H1 (cell line): ENCODE measurements around the gene ALLC. TPM values are rescaled to one million over a fixed set of nuclear protein-coding genes. Genes with fewer than 3 reads are reported as not detected.
A peak's percentile ranks its signal among the peaks of the same experiment; 100 is the strongest.

ENCODE experiments used
- CTCF ChIA-PET: fragments of 300-600 bp; sonication (Branson Sonifier 250); formaldehyde crosslinking; loops from one replicate; lab custom pipeline; 2021; ENCODE audit not compliant: partially characterized antibody; lab: Charles Lee
- POLR2A ChIA-PET: fragments of 300-600 bp; sonication (Branson Sonifier 250); formaldehyde crosslinking; loops from one replicate; lab custom pipeline; 2021; ENCODE audit warnings: inconsistent platforms; ENCODE audit not compliant: partially characterized antibody; lab: Charles Lee
- DNase-seq, 2 experiments: peaks; one replicate each; pipeline versions ENCODE4 v3.0.0 to v3.0.0-alpha.2; 2010 to 2022; ENCODE audit warnings: low spot score in 2 of 2, low read depth in 1 of 2, mixed read lengths in 1 of 2
- FAIRE-seq: peaks from 2 replicates; lab custom pipeline; 2011; peaks lifted over from hg19 to GRCh38; lab: Jason Lieb, UNC
- H2AFZ ChIP-seq: 2 replicates; pipeline ENCODE4 v1.8.1; 2012; ENCODE audit warnings: low read length, inconsistent platforms
- H2AK5ac ChIP-seq: 2 replicates; pipeline ENCODE4 v1.6.1; 2013; ENCODE audit warnings: low read depth, low read length
- H2BK120ac ChIP-seq: replicated peaks from 2 replicates; pipeline ENCODE3; 2013; ENCODE audit warnings: low read depth, low read length, inconsistent platforms
- H2BK12ac ChIP-seq: 2 replicates; pipeline ENCODE4 v1.6.1; 2013; ENCODE audit warnings: low read depth, low read length
- H2BK15ac ChIP-seq: 2 replicates; pipeline ENCODE4 v1.6.1; 2013; ENCODE audit warnings: low read length
- H2BK20ac ChIP-seq: 2 replicates; pipeline ENCODE4 v1.6.1; 2013; ENCODE audit warnings: low read length
- H2BK5ac ChIP-seq: 2 replicates; pipeline ENCODE4 v1.6.1; 2013; ENCODE audit warnings: low read depth, low read length
- H3K14ac ChIP-seq: 2 replicates; pipeline ENCODE4 v1.6.1; 2013; ENCODE audit warnings: inconsistent platforms; ENCODE audit not compliant: insufficient read length
- H3K18ac ChIP-seq: 2 replicates; pipeline ENCODE4 v1.6.1; 2013; ENCODE audit warnings: low read length; ENCODE audit errors: extremely low read depth
- H3K23ac ChIP-seq: 2 replicates; pipeline ENCODE4 v1.6.1; 2013; ENCODE audit warnings: inconsistent platforms; ENCODE audit not compliant: insufficient read length
- H3K23me2 ChIP-seq: 2 replicates; pipeline ENCODE4 v1.6.1; 2013; ENCODE audit warnings: low read depth, low read length
- H3K27ac ChIP-seq: 2 replicates; pipeline ENCODE4 v1.6.1; 2011; ENCODE audit warnings: low read depth, low read length, inconsistent platforms
- H3K27me3 ChIP-seq, 4 experiments: replicated peaks in 1 of 4; 1 replicate in 1 of 4; 2 replicates in 3 of 4; pipeline versions ENCODE4 v1.6.1 to v1.8.1; 2011 to 2013; ENCODE audit warnings: low read length in 3 of 4, mild to moderate bottlenecking in 3 of 4, inconsistent platforms in 2 of 4, mixed read lengths in 2 of 4, moderate library complexity in 1 of 4; ENCODE audit not compliant: control insufficient read depth in 3 of 4, insufficient read depth in 3 of 4; ENCODE audit errors: extremely low read depth in 1 of 4
- H3K36me3 ChIP-seq, 4 experiments: 2 replicates each; pipeline versions ENCODE4 v1.6.1 to v1.8.1; 2011 to 2013; ENCODE audit warnings: mild to moderate bottlenecking in 4 of 4, low read length in 3 of 4, moderate library complexity in 2 of 4, control low read depth in 1 of 4, inconsistent platforms in 1 of 4; ENCODE audit not compliant: insufficient read depth in 4 of 4, control insufficient read depth in 2 of 4
- H3K4ac ChIP-seq: replicated peaks from 2 replicates; pipeline ENCODE3; 2013; ENCODE audit warnings: low read length, low read depth, mixed read lengths, inconsistent platforms; ENCODE audit not compliant: insufficient read length
- H3K4me1 ChIP-seq, 4 experiments: replicated peaks in 1 of 4; 1 replicate in 1 of 4; 2 replicates in 3 of 4; pipeline versions ENCODE4 v1.6.1 to v1.8.1; 2011 to 2013; ENCODE audit warnings: low read length in 3 of 4, inconsistent platforms in 2 of 4, mixed read lengths in 1 of 4; ENCODE audit not compliant: insufficient read depth in 4 of 4, control insufficient read depth in 3 of 4
- H3K4me2 ChIP-seq, 2 experiments: 2 replicates each; pipeline versions ENCODE4 v1.6.1 to v1.8.1; 2011 to 2013; ENCODE audit warnings: low read depth in 2 of 2, low read length in 2 of 2, control low read depth in 1 of 2, inconsistent platforms in 1 of 2, mild to moderate bottlenecking in 1 of 2; ENCODE audit not compliant: insufficient read depth in 1 of 2
- H3K4me3 ChIP-seq, 4 experiments: fragments of 200-600, 300-600 bp in 1 of 4; sonication (generic), shearing (Covaris generic), sonication (Bioruptor Twin) in 1 of 4; 2 replicates each; pipeline versions ENCODE4 v1.5.1 to v1.8.1; 2011 to 2016; ENCODE audit warnings: low read length in 4 of 4, low read depth in 3 of 4, control low read depth in 2 of 4, inconsistent platforms in 2 of 4, mild to moderate bottlenecking in 2 of 4, mixed read lengths in 1 of 4, moderate library complexity in 1 of 4; ENCODE audit not compliant: insufficient read depth in 2 of 4; ENCODE audit errors: extremely low read depth in 1 of 4
- H3K56ac ChIP-seq: replicated peaks from 2 replicates; pipeline ENCODE3; 2013; ENCODE audit warnings: low read depth, mild to moderate bottlenecking, mixed read lengths, low read length, inconsistent platforms; ENCODE audit not compliant: insufficient read length
- H3K79me1 ChIP-seq: 2 replicates; pipeline ENCODE4 v1.6.1; 2013; ENCODE audit warnings: low read depth, low read length, control low read depth
- H3K79me2 ChIP-seq, 2 experiments: 2 replicates each; pipeline versions ENCODE4 v1.6.1 to v1.8.1; 2012 to 2013; ENCODE audit warnings: low read length in 2 of 2, mild to moderate bottlenecking in 2 of 2, inconsistent platforms in 1 of 2; ENCODE audit not compliant: insufficient read depth in 2 of 2, control insufficient read depth in 1 of 2
- H3K9ac ChIP-seq, 4 experiments: replicated peaks in 1 of 4; 1 replicate in 1 of 4; 2 replicates in 3 of 4; pipeline versions ENCODE4 v1.6.1 to v1.8.1; 2011 to 2013; ENCODE audit warnings: low read depth in 3 of 4, low read length in 3 of 4, control low read depth in 2 of 4, mild to moderate bottlenecking in 2 of 4, moderate library complexity in 2 of 4, inconsistent platforms in 1 of 4; ENCODE audit errors: extremely low read depth in 1 of 4
- H3K9me3 ChIP-seq, 2 experiments: 2 replicates each; pipeline versions ENCODE4 v1.6.1 to v1.8.1; 2012 to 2013; ENCODE audit warnings: mild to moderate bottlenecking in 2 of 2, moderate library complexity in 2 of 2, control low read depth in 1 of 2, inconsistent platforms in 1 of 2, low read depth in 1 of 2, low read length in 1 of 2, mixed read lengths in 1 of 2; ENCODE audit not compliant: insufficient read depth in 2 of 2
- H4K20me1 ChIP-seq, 2 experiments: replicated peaks in 1 of 2; 2 replicates each; pipeline versions ENCODE3 to v1.8.1; 2011 to 2013; ENCODE audit warnings: inconsistent platforms in 2 of 2, low read length in 2 of 2, mild to moderate bottlenecking in 1 of 2; ENCODE audit not compliant: insufficient read depth in 2 of 2, control insufficient read depth in 1 of 2
- H4K5ac ChIP-seq: 2 replicates; pipeline ENCODE4 v1.6.1; 2013; ENCODE audit warnings: low read length, low read depth, mixed read lengths, inconsistent platforms; ENCODE audit not compliant: insufficient read length
- H4K8ac ChIP-seq: 2 replicates; pipeline ENCODE4 v1.8.0; 2013; ENCODE audit warnings: mild to moderate bottlenecking, moderate library complexity, low read length, inconsistent platforms; ENCODE audit not compliant: insufficient read depth; ENCODE audit errors: extremely low read depth
- H4K91ac ChIP-seq: replicated peaks from 2 replicates; pipeline ENCODE3; 2013; ENCODE audit warnings: low read length, mixed read lengths, inconsistent platforms; ENCODE audit not compliant: insufficient read length
- BCL11A ChIP-seq, 2 experiments: IDR thresholded peaks; one replicate each; pipeline ENCODE4 v1.6.1; 2011; ENCODE audit warnings: low read depth in 2 of 2, low read length in 2 of 2, mild to moderate bottlenecking in 2 of 2
- E2F6 ChIP-seq: IDR thresholded peaks from 2 replicates; pipeline ENCODE4 v1.6.1; 2012; ENCODE audit warnings: inconsistent platforms
- GTF2F1 ChIP-seq: IDR thresholded peaks from 2 replicates; pipeline ENCODE4 v1.6.1; 2012; ENCODE audit warnings: low read depth, low read length, improper control_type of control experiment, borderline replicate concordance
- MAX ChIP-seq: IDR thresholded peaks from 2 replicates; pipeline ENCODE4 v1.6.1; 2012; ENCODE audit warnings: inconsistent platforms
- NANOG ChIP-seq: IDR thresholded peaks from 2 replicates; pipeline ENCODE4 v1.6.1; 2011; ENCODE audit warnings: low read length, low read depth, mild to moderate bottlenecking, inconsistent platforms; ENCODE audit not compliant: insufficient read depth, poor library complexity, severe bottlenecking
- POLR2A ChIP-seq, 2 experiments: IDR thresholded peaks; 1 replicate in 1 of 2; 2 replicates in 1 of 2; pipeline ENCODE4 v1.6.1; 2011; ENCODE audit warnings: low read depth in 2 of 2, low read length in 2 of 2, mild to moderate bottlenecking in 2 of 2; ENCODE audit errors: control extremely low read depth in 1 of 2
- RBBP5 ChIP-seq: IDR thresholded peaks from 2 replicates; pipeline ENCODE4 v1.7.1; 2012; ENCODE audit warnings: low read depth, mild to moderate bottlenecking, inconsistent platforms, low read length, moderate library complexity, borderline replicate concordance
- RFX5 ChIP-seq: IDR thresholded peaks from 2 replicates; pipeline ENCODE4 v1.6.1; 2011; ENCODE audit warnings: low read depth, low read length, improper control_type of control experiment, borderline replicate concordance
- SIN3A ChIP-seq, 2 experiments: IDR thresholded peaks in 1 of 2; conservative IDR thresholded peaks in 1 of 2; 2 replicates each; pipeline ENCODE4 v1.6.1; 2011 to 2012; ENCODE audit warnings: low read length in 2 of 2, improper control_type of control experiment in 1 of 2, low read depth in 1 of 2, mild to moderate bottlenecking in 1 of 2
- USF2 ChIP-seq: IDR thresholded peaks from 2 replicates; pipeline ENCODE4 v1.6.1; 2011; ENCODE audit warnings: low read length, improper control_type of control experiment
- whole genome bisulfite sequencing, 2 experiments: shearing (Covaris generic) in 1 of 2; methylation state at CpG; one replicate each; pipeline versions ENCODE4 v1.1.6 to v1.1.7; 2013 to 2015; ENCODE audit warnings: low lambda C conversion rate in 2 of 2, mixed read lengths in 2 of 2, inconsistent platforms in 1 of 2, low coverage in 1 of 2, missing lambda C conversion rate in 1 of 2; ENCODE audit not compliant: insufficient replicate concordance in 2 of 2, insufficient coverage in 1 of 2, insufficient read length in 1 of 2; ENCODE audit errors: extremely low coverage in 1 of 2, missing lambda C conversion rate in 1 of 2; 5-methylcytosine and 5-hydroxymethylcytosine counted together
- polyA plus RNA-seq, 7 experiments: library from polyadenylated mRNA; depleted of rRNA in 3 of 7; stranded (reverse) in 5 of 7; unstranded in 2 of 7; fragments of >200 nt in 5 of 7; fragments of 200-250 nt in 2 of 7; gene quantifications; 1 replicate in 5 of 7; 2 replicates in 1 of 7; 4 replicates in 1 of 7; pipeline versions ENCODE4 v1.2.1 to v1.2.3, GENCODE V29; 2011 to 2013; ENCODE audit warnings: missing spikeins in 2 of 7, mixed read lengths in 2 of 7
- total RNA-seq: library from RNA; stranded (reverse); fragmentation: NEBNext Ultra II Directional; extraction: Animal tissue kit (Norgen Biotek cat#: 25700); gene quantifications from 2 replicates; pipeline ENCODE4 v1.2.1, GENCODE V29; 2021

The ALLC gene
- total and polyA plus RNA-seq, 2 of the 8 experiments (the other 6 are each of a cell fraction or from before 2014, with no cell fraction given): not detected

- H2BK5ac ChIP-seq: no peak overlapping the region
- ChIA-PET POLR2A (interaction anchor here (1.1 to 4.6 kb wide), 4 partner anchors 21 to 121 kb away, joined by 4 to 34 read pairs (median 8); no protein-coding TSS in a partner anchor), CTCF (interaction anchor here (1.0 to 3.3 kb wide), 8 partner anchors 12 to 225 kb away, joined by 3 to 20 read pairs (median 9); no protein-coding TSS in a partner anchor)
- H2BK15ac ChIP-seq: no peak overlapping the region
- FAIRE-seq (no peak), DNase-seq (no peak)
- H3K4me3 ChIP-seq: no peak overlapping the region
- no peak overlapping the region for H3K9ac ChIP-seq
- no peak overlapping the region for H2BK120ac ChIP-seq
- no peak overlapping the region for H3K14ac ChIP-seq
- no peak overlapping the region for H2AK5ac ChIP-seq
- H3K79me1 ChIP-seq: no peaks in the 10 kb centered on the region; the same call in 1 of the 2 replicates
- H2AFZ ChIP-seq: no peak overlapping the region
- WGBS, 2 experiments: 95% methylated on average over 16 of the region's 16 CpGs; no CpG with 5 or more reads in 1 of the 2 experiments
- H3K36me3 ChIP-seq: no peaks in the 10 kb centered on the region
- H3K23ac ChIP-seq: no peak overlapping the region
- H3K18ac ChIP-seq: no peak overlapping the region
- H3K9me3 ChIP-seq: no peaks in the 10 kb centered on the region; a peak in 1 of 4 replicates
- TF ChIP-seq MAX (no peak), RFX5 (no peak), BCL11A (IDR thresholded peaks at IDR 0.05; ENCODE audit: low read depth in 2 of 2, low read length in 2 of 2) (no peak), SIN3A (conservative IDR thresholded peaks at IDR 0.05 in 1 of 2, IDR thresholded peaks at IDR 0.05 in 1 of 2; ENCODE audit: low read depth in 1 of 2, low read length in 2 of 2) (no peak), GTF2F1 (no peak), E2F6 (no peak), NANOG (no peak), RBBP5 (no peak), USF2 (no peak), POLR2A (IDR thresholded peaks at IDR 0.05; ENCODE audit: control extremely low read depth in 1 of 2, low read depth in 2 of 2, low read length in 2 of 2) (no peak)
- H2BK20ac ChIP-seq: no peak overlapping the region
- no peak overlapping the region for H4K8ac ChIP-seq
- no peak overlapping the region for H3K4ac ChIP-seq
- H3K27me3 ChIP-seq: peaks cover 0 to 2% (median 0%) of the 10 kb centered on the region in 4 experiments; a peak in 1 of 7 replicates
- H3K4me2 ChIP-seq: no peak overlapping the region
- no peaks in the 10 kb centered on the region for H4K20me1 ChIP-seq
- peaks cover 0 to 14% (median 8%) of the 10 kb centered on the region in 4 experiments; a peak in 6 of 7 replicates for H3K4me1 ChIP-seq
- no peak overlapping the region for H3K56ac ChIP-seq
- H3K23me2 ChIP-seq: peaks cover 7% of the 10 kb centered on the region; the same call in 1 of the 2 replicates
- H4K91ac ChIP-seq: peak overlapping the region; percentile 35
- no peak overlapping the region for H2BK12ac ChIP-seq
- H3K27ac ChIP-seq: no peak overlapping the region
- H3K79me2 ChIP-seq: no peaks in the 10 kb centered on the region
- H4K5ac ChIP-seq: no peak overlapping the region
Observed at GRCh38 chr2:3649581-3649980, 8.4 kb upstream of the ALLC start.
